NCI-H524 (cell line): Measurements from ENCODE around the gene MSX2.
A peak's percentile ranks its signal among the peaks of the same experiment; 100 is the strongest.

Experiments used
- DNase-seq, 2 experiments: peaks; one replicate each; lab custom pipeline; 2025; lab: John Stamatoyannopoulos, UW

Gene MSX2

DNA sequence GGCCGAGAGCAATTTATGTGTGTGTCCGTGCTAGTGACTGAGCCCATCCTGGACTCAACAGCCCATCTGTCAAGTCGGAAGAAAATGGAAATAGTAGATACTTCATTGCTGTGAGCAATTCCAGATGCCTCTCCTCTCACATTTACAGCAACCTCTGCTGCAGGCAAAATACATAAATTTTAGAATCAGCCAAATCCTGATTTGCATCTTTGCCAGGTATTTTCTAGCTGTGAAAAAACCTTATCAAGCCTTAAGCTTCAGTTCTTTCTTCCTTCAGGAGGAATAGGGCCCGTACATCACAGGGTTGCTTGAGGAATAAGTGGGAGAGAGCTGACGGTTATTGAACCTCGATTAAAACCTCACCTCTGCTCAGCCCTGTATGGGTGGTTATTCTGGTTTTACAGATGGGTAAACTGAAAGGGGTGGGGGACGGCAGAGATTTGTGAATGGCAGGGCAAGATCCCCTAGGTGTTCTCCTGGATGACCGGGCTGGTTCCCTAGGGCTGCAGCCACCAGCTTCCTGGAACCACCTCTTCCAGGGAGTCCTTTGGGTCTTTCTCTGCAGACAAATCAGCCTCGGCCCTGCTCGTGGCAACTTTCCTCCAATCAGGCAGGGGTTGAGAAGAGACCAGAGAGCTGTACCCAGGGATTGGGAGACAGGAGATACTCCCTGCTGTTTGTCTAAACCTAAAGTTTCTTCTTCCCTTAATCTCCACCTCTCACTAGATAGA lies 5.3 kb upstream of the MSX2 start:
- DNase-seq = no peak

- no peak for DNase-seq
Observed at GRCh38 chr5:174719793-174720611, 4.4 kb upstream of the MSX2 start.

- DNase-seq = peak in 1 of 2 experiments; percentile 10
Observed at GRCh38 chr5:174720612-174721529, 3.5 kb upstream of the MSX2 start.

DNA sequence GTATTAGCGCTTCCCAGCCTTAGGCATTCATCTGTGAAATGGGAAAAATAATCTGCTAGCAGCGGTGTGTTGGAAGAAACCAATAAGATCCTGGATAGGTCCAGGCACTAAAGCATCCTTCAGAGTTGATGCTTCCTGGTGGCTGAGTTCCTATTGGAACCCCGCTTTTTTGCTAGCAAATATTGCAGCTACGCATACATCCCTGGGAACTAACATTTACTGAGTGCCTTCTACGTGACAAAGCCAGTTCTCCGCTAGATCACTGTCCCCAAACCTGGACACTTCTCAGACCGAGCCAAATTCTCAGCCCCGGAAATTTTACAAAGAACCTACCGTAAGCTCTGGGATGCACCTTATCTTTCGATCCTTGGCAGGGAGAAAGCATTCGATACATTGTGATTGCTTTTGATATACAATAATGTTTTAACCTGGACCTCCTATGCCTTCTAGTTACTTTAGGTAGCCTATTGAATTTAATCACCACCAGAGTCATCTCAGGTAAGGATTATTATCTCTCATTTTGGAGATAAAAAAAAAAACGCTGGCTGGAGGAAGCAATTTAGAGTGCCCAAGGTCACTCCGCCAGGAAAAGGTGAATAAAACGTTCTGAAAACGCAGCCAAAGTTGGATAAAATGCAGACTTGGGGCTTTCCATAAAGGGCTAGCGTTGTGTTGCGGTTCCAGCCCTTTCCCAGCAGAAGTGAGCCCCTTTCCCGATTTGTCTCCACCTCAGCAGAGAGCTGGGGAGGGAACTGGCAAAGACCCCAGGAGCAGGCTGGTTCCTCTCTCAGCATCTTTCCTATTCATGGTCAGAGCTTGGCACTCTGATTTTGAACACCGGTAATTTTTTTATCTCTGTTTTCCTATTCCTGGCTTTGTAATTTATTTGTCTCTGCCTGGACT lies 2.6 kb upstream of the MSX2 start:
- no peak for DNase-seq

- no peak for DNase-seq
Observed at GRCh38 chr5:174722500-174722899, 1.9 kb upstream of the MSX2 start.

GRCh38 chr5:174723315-174723978 lies 935 bp upstream of the MSX2 start:
- DNase-seq = no peak

DNA sequence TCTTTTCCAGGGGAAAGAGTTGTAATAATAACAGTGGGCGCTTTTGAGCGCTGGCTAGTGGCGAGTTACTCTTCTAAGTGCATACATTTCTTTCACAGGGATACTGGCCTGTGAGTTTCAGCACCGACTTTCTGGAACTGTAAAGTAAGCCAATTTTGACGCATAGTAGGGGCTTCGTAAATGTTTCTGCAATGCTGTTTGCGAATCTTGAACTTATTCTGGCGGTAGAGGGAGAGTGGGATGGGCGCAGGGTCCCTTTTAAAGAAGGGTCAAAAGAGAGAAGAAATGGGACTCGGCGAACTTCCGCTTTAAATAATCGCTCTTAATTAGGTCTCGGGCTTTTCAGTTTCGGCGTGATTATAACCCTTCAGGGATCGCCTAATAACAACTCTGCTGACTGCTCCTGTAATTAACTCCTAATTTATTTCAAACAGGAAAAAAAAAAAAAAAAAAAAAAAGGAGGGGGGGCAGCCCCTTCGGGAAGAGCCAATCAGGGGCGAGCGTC lies 351 bp upstream of the MSX2 start:
- DNase-seq = no peak

GRCh38 chr5:174725261-174725990 lies 1.0 kb downstream of the MSX2 start:
- DNase-seq = no peak

GRCh38 chr5:174725991-174726601 lies 1.7 kb downstream of the MSX2 start:
- DNase-seq = no peak

GRCh38 chr5:174726916-174727793 lies 2.8 kb downstream of the MSX2 start:
- no peak for DNase-seq

DNA sequence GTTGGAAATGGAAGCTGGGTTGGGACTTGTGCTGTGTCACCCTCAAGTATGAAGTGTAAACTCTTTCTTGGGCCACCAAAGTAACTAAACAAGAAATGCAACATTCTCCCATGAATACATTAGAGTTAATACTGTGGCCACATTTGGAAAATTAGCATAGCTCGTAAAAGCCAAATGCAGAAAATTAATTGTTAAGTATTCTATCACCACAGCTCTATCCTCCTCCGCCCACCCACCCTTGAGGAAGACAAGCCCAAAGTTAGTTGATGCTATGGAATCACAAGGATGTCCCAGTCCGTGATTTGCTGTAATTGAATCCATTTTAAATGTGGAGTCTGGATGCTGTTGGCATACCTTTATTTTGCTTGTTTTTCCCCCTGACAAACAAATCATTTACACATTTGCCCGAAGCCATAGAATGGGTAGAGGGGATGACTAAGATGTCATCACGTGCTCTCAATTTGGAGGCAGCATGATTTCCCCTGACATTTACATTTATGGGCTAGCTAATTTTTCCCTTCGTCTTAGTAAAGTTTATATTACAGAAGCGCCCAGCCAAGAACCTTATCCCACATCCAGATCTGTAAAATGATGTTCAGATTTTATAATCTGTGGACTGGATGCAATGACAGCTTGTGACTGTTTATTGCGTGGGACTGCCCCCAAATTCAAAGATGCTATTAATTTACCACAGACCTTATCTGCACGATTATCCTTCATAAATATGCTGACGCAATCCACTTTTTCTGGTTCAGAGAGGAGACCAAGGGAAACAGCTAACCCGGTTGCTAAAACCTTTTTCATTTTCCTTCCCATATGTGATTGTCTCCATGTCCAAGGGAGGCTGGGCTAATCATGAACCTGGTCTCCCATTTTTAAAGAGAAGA lies 3.7 kb downstream of the MSX2 start:
- no peak for DNase-seq

GRCh38 chr5:174729075-174729680 lies 4.8 kb downstream of the MSX2 start:
- DNase-seq = no peak

GRCh38 chr5:174731214-174732035 lies 7.0 kb downstream of the MSX2 start:
- DNase-seq = no peak

- no peak for DNase-seq
Observed at GRCh38 chr5:174732036-174733020, 7.9 kb downstream of the MSX2 start.
